Prostate gland (tissue), 2 donors: ENCODE results near the gene DSG2.

Source experiments
- POLR2A ChIP-seq: fragments of 450-650 bp; IDR thresholded peaks from one replicate; pipeline ENCODE4 v1.6.1; 2016; ENCODE audit warnings: antibody characterized with exemption, mild to moderate bottlenecking
- TF ChIP-seq, protein P1 (sequence below), 4 experiments: fragments of 200-600 bp in 2 of 4; fragments of 450-650 bp in 2 of 4; sonication (generic) in 2 of 4; IDR thresholded peaks; 1 replicate in 3 of 4; 2 replicates in 1 of 4; pipeline ENCODE4 v1.5.1; 2016 to 2019; ENCODE audit warnings: antibody characterized with exemption in 4 of 4, mild to moderate bottlenecking in 2 of 4, moderate library complexity in 2 of 4

GRCh38 chr18:31576670-31577069 is 78.7 kb downstream of the DSG2 start:
- TF ChIP-seq POLR2A, result no peak
- TF ChIP-seq, protein P1, sequence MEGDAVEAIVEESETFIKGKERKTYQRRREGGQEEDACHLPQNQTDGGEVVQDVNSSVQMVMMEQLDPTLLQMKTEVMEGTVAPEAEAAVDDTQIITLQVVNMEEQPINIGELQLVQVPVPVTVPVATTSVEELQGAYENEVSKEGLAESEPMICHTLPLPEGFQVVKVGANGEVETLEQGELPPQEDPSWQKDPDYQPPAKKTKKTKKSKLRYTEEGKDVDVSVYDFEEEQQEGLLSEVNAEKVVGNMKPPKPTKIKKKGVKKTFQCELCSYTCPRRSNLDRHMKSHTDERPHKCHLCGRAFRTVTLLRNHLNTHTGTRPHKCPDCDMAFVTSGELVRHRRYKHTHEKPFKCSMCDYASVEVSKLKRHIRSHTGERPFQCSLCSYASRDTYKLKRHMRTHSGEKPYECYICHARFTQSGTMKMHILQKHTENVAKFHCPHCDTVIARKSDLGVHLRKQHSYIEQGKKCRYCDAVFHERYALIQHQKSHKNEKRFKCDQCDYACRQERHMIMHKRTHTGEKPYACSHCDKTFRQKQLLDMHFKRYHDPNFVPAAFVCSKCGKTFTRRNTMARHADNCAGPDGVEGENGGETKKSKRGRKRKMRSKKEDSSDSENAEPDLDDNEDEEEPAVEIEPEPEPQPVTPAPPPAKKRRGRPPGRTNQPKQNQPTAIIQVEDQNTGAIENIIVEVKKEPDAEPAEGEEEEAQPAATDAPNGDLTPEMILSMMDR (IDR thresholded peaks at IDR 0.05), result no peak
